ENCODE results near the gene HYAL1. TPM values are rescaled to one million over a fixed set of nuclear protein-coding genes. Genes with fewer than 3 reads are reported as not detected.

Gene HYAL1
- total RNA-seq (2014; rRNA removed; shearing (Covaris generic)) = 0.06 TPM in 1 of 2 replicates, not detected in the other

- DNase-seq (ENCODE audit: low read depth) = no peak
These were observed at the start of gene HYAL1 for GRCh38 chr3:50303013-50303815. TSS of gene HYAL1 (minus strand) at chr3:50303574. CDS start at chr3:50302956, 618 bp downstream.

- DNase-seq (ENCODE audit: low read depth) = no peak
These were observed 49.4 kb upstream of the HYAL1 start for GRCh38 chr3:50352781-50353180.

- no peak for DNase-seq (ENCODE audit: low read depth)
These were observed 47.9 kb upstream of the HYAL1 start for GRCh38 chr3:50351323-50351697.

- DNase-seq (ENCODE audit: low read depth) = peak; percentile 96
These were observed 47.4 kb upstream of the HYAL1 start, which contains the start of the genes CYB561D2 and NPRL2 for GRCh38 chr3:50350527-50351322. TSS of gene CYB561D2 (plus strand) at chr3:50350862. CDS start at chr3:50351434, 572 bp downstream. TSS of gene NPRL2 (minus strand) at chr3:50350775. CDS start at chr3:50350652, 123 bp downstream.

GRCh38 chr3:50350213-50350526 is 46.8 kb upstream of the HYAL1 start:
- no peak for DNase-seq (ENCODE audit: low read depth)

- DNase-seq (ENCODE audit: low read depth) = peak; percentile 77
These were observed 43.9 kb upstream of the HYAL1 start for GRCh38 chr3:50347187-50347813.

- peak; percentile 70 for DNase-seq (ENCODE audit: low read depth)
These were observed 42.3 kb upstream of the HYAL1 start, which contains the start of gene ZMYND10 for GRCh38 chr3:50345586-50346234. TSS of gene ZMYND10 (minus strand) at chr3:50345732. CDS start at chr3:50345579, 153 bp downstream.

- no peak for DNase-seq (ENCODE audit: low read depth)
These were observed 41.6 kb upstream of the HYAL1 start for GRCh38 chr3:50345008-50345407.

GRCh38 chr3:50342813-50343633 is 39.6 kb upstream of the HYAL1 start:
- DNase-seq (ENCODE audit: low read depth) = no peak

GRCh38 chr3:50341996-50342650 is 38.7 kb upstream of the HYAL1 start:
- no peak for DNase-seq (ENCODE audit: low read depth)

- no peak for DNase-seq (ENCODE audit: low read depth)
These were observed 38.2 kb upstream of the HYAL1 start for GRCh38 chr3:50341537-50341936.

- DNase-seq (ENCODE audit: low read depth) = no peak
These were observed 37.3 kb upstream of the HYAL1 start, which contains the start of gene RASSF1 for GRCh38 chr3:50340448-50341329. TSS of gene RASSF1 (minus strand) at chr3:50340836. CDS start at chr3:50340805, 31 bp downstream.

GRCh38 chr3:50340147-50340447 is 36.7 kb upstream of the HYAL1 start:
- DNase-seq (ENCODE audit: low read depth) = no peak

GRCh38 chr3:50339485-50340146 is 36.2 kb upstream of the HYAL1 start:
- no peak for DNase-seq (ENCODE audit: low read depth)

- DNase-seq (ENCODE audit: low read depth) = no peak
These were observed 35.6 kb upstream of the HYAL1 start for GRCh38 chr3:50338965-50339364.

- peak; percentile 98 for DNase-seq (ENCODE audit: low read depth)
These were observed 33.9 kb upstream of the HYAL1 start for GRCh38 chr3:50337175-50337861.

GRCh38 chr3:50336452-50337174 is 33.2 kb upstream of the HYAL1 start:
- DNase-seq (ENCODE audit: low read depth) = peak; percentile 32

All from Daoy (cell line).